Stromal cell of bone marrow (primary cell): Measurements from ENCODE around the gene NTMT1.

Source experiments
- DNase-seq: peaks from one replicate; pipeline ENCODE4 v3.0.0-alpha.2; 2012; ENCODE audit warnings: low read depth

The NTMT1 gene

GRCh38 chr9:129597355-129598088, 28.4 kb upstream of the NTMT1 start:
- DNase-seq: no peak

GRCh38 chr9:129598089-129598596, 27.8 kb upstream of the NTMT1 start:
- no peak for DNase-seq

- no peak for DNase-seq
These were observed 24.8 kb upstream of the NTMT1 start for GRCh38 chr9:129601082-129601674.

GRCh38 chr9:129602598-129603415, 23.2 kb upstream of the NTMT1 start:
- no peak for DNase-seq

GRCh38 chr9:129604056-129604765, 21.8 kb upstream of the NTMT1 start:
- no peak for DNase-seq

- DNase-seq: no peak
These were observed 21.2 kb upstream of the NTMT1 start for GRCh38 chr9:129604766-129605163.

- DNase-seq: no peak
These were observed 19.6 kb upstream of the NTMT1 start for GRCh38 chr9:129606161-129607026.

- no peak for DNase-seq
These were observed 19.0 kb upstream of the NTMT1 start for GRCh38 chr9:129607027-129607387.

GRCh38 chr9:129608561-129609481, 17.1 kb upstream of the NTMT1 start:
- DNase-seq: no peak

GRCh38 chr9:129609486-129610212, 16.3 kb upstream of the NTMT1 start:
- DNase-seq: no peak

- no peak for DNase-seq
These were observed 15.8 kb upstream of the NTMT1 start for GRCh38 chr9:129610213-129610472.

GRCh38 chr9:129610473-129611306, 15.3 kb upstream of the NTMT1 start:
- DNase-seq: no peak

- DNase-seq: no peak
These were observed 14.6 kb upstream of the NTMT1 start for GRCh38 chr9:129611307-129611800.

GRCh38 chr9:129612123-129612522, 13.8 kb upstream of the NTMT1 start:
- no peak for DNase-seq

- no peak for DNase-seq
These were observed 13.0 kb upstream of the NTMT1 start for GRCh38 chr9:129612815-129613519.

- DNase-seq: no peak
These were observed 12.3 kb upstream of the NTMT1 start for GRCh38 chr9:129613520-129614175.

- DNase-seq: no peak
These were observed 11.0 kb upstream of the NTMT1 start for GRCh38 chr9:129614932-129615331.
